SKM-1 treated with dmso at 0.1 percent for 144 hours (cell line): ENCODE results near the gene CCIN.

Experiments
- DNase-seq: peaks from one replicate; lab custom pipeline; 2025; ENCODE audit not compliant: unreplicated experiment; lab: John Stamatoyannopoulos, UW

The CCIN gene

GRCh38 chr9:36140086-36141084 is 28.8 kb upstream of the CCIN start:
- peak; percentile 48 for DNase-seq

DNA sequence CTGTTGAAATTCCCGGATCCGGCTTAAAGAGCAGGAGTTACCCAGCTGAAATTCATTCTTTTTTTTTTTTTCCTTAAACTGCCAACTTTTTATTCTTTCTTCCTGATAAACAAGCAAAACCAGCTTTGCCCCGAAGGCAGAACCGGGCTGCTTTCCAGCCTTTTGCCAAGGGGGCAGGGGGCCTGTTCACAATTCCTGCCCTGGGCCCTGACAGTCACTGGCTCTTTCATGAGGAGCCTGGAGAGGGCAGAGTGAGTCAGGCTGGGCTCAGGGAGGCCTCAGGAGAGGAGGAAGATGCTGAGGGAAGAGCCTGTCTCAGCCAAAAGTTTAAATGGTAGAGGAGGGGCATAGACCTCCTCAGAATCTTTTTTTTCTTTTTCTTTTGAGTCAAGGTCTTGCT is 27.9 kb upstream of the CCIN start:
- DNase-seq: no peak

- DNase-seq: no peak
Observed at GRCh38 chr9:36141761-36142160, 27.4 kb upstream of the CCIN start.

GRCh38 chr9:36142510-36143244 is 26.5 kb upstream of the CCIN start:
- peak; percentile 40 for DNase-seq

GRCh38 chr9:36143245-36143641 is 25.9 kb upstream of the CCIN start:
- no peak for DNase-seq

- peak; percentile 37 for DNase-seq
Observed at GRCh38 chr9:36144309-36145232, 24.6 kb upstream of the CCIN start.

- no peak for DNase-seq
Observed at GRCh38 chr9:36145970-36146369, 23.2 kb upstream of the CCIN start.

DNA sequence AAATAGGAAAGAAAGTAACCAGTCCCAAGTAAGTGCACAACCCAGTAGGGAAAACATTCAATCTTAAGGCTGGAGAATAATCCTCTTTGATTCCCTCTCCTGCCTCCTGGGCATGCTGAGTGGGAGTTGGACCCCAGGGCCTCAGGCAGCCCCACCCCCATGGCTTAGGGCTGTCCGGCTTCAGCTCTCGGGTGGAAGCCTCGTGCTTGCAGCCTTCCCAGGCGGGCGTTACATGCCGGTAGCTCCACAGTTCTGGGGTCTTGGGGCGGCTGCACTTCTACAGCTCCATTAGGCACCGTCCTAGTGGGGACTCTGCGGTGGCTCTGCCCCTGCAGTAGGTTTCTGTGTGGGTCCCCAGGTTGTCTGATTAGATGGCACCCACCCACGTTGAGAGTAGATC is 22.5 kb upstream of the CCIN start:
- no peak for DNase-seq

- no peak for DNase-seq
Observed at GRCh38 chr9:36147441-36148175, 21.6 kb upstream of the CCIN start.

- no peak for DNase-seq
Observed at GRCh38 chr9:36148311-36149051, 20.7 kb upstream of the CCIN start.

DNA sequence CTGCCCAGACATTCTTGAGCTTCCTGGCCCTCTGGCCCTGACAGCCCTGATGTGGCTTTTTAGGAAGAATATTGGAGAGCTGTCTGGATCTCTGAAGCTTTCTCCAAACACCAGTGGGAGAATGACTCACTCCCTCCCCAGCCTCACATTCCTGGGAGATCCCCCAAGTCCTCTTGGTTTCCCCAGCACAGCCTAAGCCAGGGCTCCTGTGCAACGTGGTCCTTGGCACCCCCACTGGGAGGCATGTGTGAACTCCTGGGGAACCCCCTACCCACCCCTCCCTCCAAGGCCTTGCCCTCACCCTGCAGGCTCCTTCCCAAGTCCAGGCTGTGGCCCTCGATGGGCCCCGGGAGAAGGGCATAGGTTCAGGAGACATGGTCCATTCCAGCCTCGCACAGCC is 20.0 kb upstream of the CCIN start:
- no peak for DNase-seq

GRCh38 chr9:36150574-36151315 is 18.4 kb upstream of the CCIN start:
- peak; percentile 37 for DNase-seq

GRCh38 chr9:36151316-36152210 is 17.6 kb upstream of the CCIN start:
- DNase-seq: peak; percentile 88

- DNase-seq: no peak
Observed at GRCh38 chr9:36152741-36153438, 16.3 kb upstream of the CCIN start.

- no peak for DNase-seq
Observed at GRCh38 chr9:36153746-36154145, 15.4 kb upstream of the CCIN start.

GRCh38 chr9:36154331-36154952 is 14.7 kb upstream of the CCIN start:
- DNase-seq: peak; percentile 38

- no peak for DNase-seq
Observed at GRCh38 chr9:36156116-36156515, 13.1 kb upstream of the CCIN start.
